SK-N-SH (cell line): ENCODE measurements around the gene IL11RA. TPM values are rescaled to one million over a fixed set of nuclear protein-coding genes. Genes with fewer than 3 reads are reported as not detected.

Source experiments
- CTCF ChIA-PET: fragments of 300-600, 350-600 bp; formaldehyde crosslinking; extraction: SDS; loops from one replicate; lab custom pipeline; 2021; lab: Yijun Ruan, JAX
- POLR2A ChIA-PET: fragments of 350-600 bp; sonication (Branson Sonifier 250); formaldehyde crosslinking; extraction: SDS; loops from one replicate; lab custom pipeline; 2020; ENCODE audit warnings: antibody characterized with exemption, inconsistent platforms; lab: Yijun Ruan, JAX
- DNase-seq: peaks from one replicate; pipeline ENCODE4 v3.0.0; 2012
- H2AFZ ChIP-seq: fragments of 200-600 bp; sonication (generic); 2 replicates; pipeline ENCODE4 v1.8.1; 2016; ENCODE audit warnings: antibody characterized with exemption, mild to moderate bottlenecking, low read depth
- H3F3A ChIP-seq: fragments of 200-600 bp; sonication (generic); replicated peaks from 2 replicates; pipeline ENCODE3; 2016; ENCODE audit warnings: antibody characterized with exemption, mild to moderate bottlenecking; ENCODE audit not compliant: insufficient read depth
- H3K27ac ChIP-seq, 2 experiments: fragments of 200-500 bp in 1 of 2; fragments of 200-600 bp in 1 of 2; sonication (Bioruptor generic) in 1 of 2; sonication (generic), shearing (Covaris generic) in 1 of 2; 2 replicates each; pipeline versions ENCODE4 v1.5.1 to v1.6.1; 2014 to 2016; ENCODE audit warnings: low read depth in 2 of 2, inconsistent platforms in 1 of 2, low read length in 1 of 2, mild to moderate bottlenecking in 1 of 2, mixed read lengths in 1 of 2
- H3K27me3 ChIP-seq: fragments of 200-600 bp; sonication (generic), shearing (Covaris generic); 2 replicates; pipeline ENCODE4 v1.6.1; 2016; ENCODE audit warnings: mixed run types; ENCODE audit not compliant: insufficient read depth
- H3K36me3 ChIP-seq, 2 experiments: fragments of 200-500 bp in 1 of 2; fragments of 200-600 bp in 1 of 2; sonication (Bioruptor generic) in 1 of 2; sonication (generic) in 1 of 2; replicated peaks in 1 of 2; 2 replicates each; pipeline versions ENCODE3 to v1.5.1; 2014 to 2016; ENCODE audit warnings: low read length in 1 of 2, mild to moderate bottlenecking in 1 of 2; ENCODE audit not compliant: insufficient read depth in 2 of 2, control insufficient read depth in 1 of 2
- H3K4me1 ChIP-seq, 2 experiments: fragments of 200-500 bp in 1 of 2; fragments of 200-600 bp in 1 of 2; sonication (Bioruptor generic) in 1 of 2; sonication (generic), shearing (Covaris generic) in 1 of 2; 2 replicates each; pipeline versions ENCODE4 v1.5.1 to v1.6.1; 2014 to 2016; ENCODE audit warnings: low read depth in 1 of 2, low read length in 1 of 2, mixed run types in 1 of 2; ENCODE audit not compliant: insufficient read depth in 2 of 2, control insufficient read depth in 1 of 2
- H3K4me2 ChIP-seq: fragments of 200-600 bp; sonication (generic), shearing (Covaris generic); 2 replicates; pipeline ENCODE4 v1.6.1; 2017; ENCODE audit warnings: mixed run types
- H3K4me3 ChIP-seq, 2 experiments: fragments of 200-500 bp in 1 of 2; fragments of 200-600 bp in 1 of 2; sonication (Bioruptor generic) in 1 of 2; sonication (generic), shearing (Covaris generic) in 1 of 2; 2 replicates each; pipeline versions ENCODE4 v1.5.1 to v1.8.1; 2014 to 2016; ENCODE audit warnings: low read depth in 2 of 2, inconsistent platforms in 1 of 2, low read length in 1 of 2, mild to moderate bottlenecking in 1 of 2, mixed read lengths in 1 of 2, moderate library complexity in 1 of 2
- H3K79me2 ChIP-seq: fragments of 200-600 bp; sonication (generic); 2 replicates; pipeline ENCODE4 v1.8.1; 2017; ENCODE audit warnings: mild to moderate bottlenecking; ENCODE audit not compliant: insufficient read depth
- H3K9ac ChIP-seq: fragments of 200-600 bp; sonication (generic); 2 replicates; pipeline ENCODE4 v1.6.1; 2017; ENCODE audit warnings: mixed run types
- H3K9me2 ChIP-seq: fragments of 200-600 bp; sonication (generic); 2 replicates; pipeline ENCODE4 v1.6.1; 2017; ENCODE audit warnings: mixed run types
- H3K9me3 ChIP-seq: fragments of 200-600 bp; sonication (generic); 2 replicates; pipeline ENCODE4 v1.6.1; 2017; ENCODE audit warnings: mixed run types, mild to moderate bottlenecking, moderate library complexity
- H4K20me1 ChIP-seq: fragments of 200-600 bp; sonication (generic); 2 replicates; pipeline ENCODE4 v1.6.1; 2017; ENCODE audit warnings: mild to moderate bottlenecking, mixed run types; ENCODE audit not compliant: insufficient read depth
- CHD2 ChIP-seq: fragments of 150-350 bp; IDR thresholded peaks from 2 replicates; pipeline ENCODE4 v1.6.1; 2018; ENCODE audit warnings: low read length; ENCODE audit not compliant: partially characterized antibody
- ELF1 ChIP-seq: IDR thresholded peaks from 2 replicates; pipeline ENCODE4 v1.4.0; 2012
- EP300 ChIP-seq, 2 experiments: IDR thresholded peaks; 2 replicates each; pipeline versions ENCODE4 v1.4.0 to v1.6.1; 2012; ENCODE audit warnings: borderline replicate concordance in 1 of 2, low read depth in 1 of 2, low read length in 1 of 2
- FOSL2 ChIP-seq: IDR thresholded peaks from 2 replicates; pipeline ENCODE4 v1.4.0; 2012; ENCODE audit warnings: low read depth, mild to moderate bottlenecking, moderate library complexity, borderline replicate concordance
- FOXJ3 ChIP-seq: sonication (generic); formaldehyde crosslinking; IDR thresholded peaks from 2 replicates; pipeline ENCODE4 v1.5.1; 2020; ENCODE audit warnings: mild to moderate bottlenecking, missing genetic modification reagents
- FOXM1 ChIP-seq: IDR thresholded peaks from 2 replicates; pipeline ENCODE4 v1.4.0; 2012; ENCODE audit warnings: low read depth, mild to moderate bottlenecking
- GABPA ChIP-seq: IDR thresholded peaks from 2 replicates; pipeline ENCODE4 v1.4.0; 2012; ENCODE audit warnings: low read depth, mild to moderate bottlenecking
- GATA2 ChIP-seq: sonication (generic); formaldehyde crosslinking; IDR thresholded peaks from 2 replicates; pipeline ENCODE4 v1.5.0; 2020; ENCODE audit warnings: mild to moderate bottlenecking, missing genetic modification reagents
- MXI1 ChIP-seq: IDR thresholded peaks from 2 replicates; pipeline ENCODE4 v1.6.1; 2012; ENCODE audit warnings: mild to moderate bottlenecking, low read depth, low read length, improper control_type of control experiment
- NRF1 ChIP-seq: IDR thresholded peaks from 2 replicates; pipeline ENCODE4 v1.6.1; 2012; ENCODE audit warnings: low read depth, mild to moderate bottlenecking, low read length
- SIN3A ChIP-seq: IDR thresholded peaks from 2 replicates; pipeline ENCODE4 v1.6.1; 2012; ENCODE audit warnings: low read depth, mild to moderate bottlenecking, low read length, moderate library complexity, borderline replicate concordance
- SMC3 ChIP-seq: IDR thresholded peaks from 2 replicates; pipeline ENCODE4 v1.6.1; 2012; ENCODE audit warnings: low read depth, low read length, improper control_type of control experiment
- TEAD4 ChIP-seq: IDR thresholded peaks from 2 replicates; pipeline ENCODE4 v1.4.0; 2012; ENCODE audit warnings: mild to moderate bottlenecking, borderline replicate concordance; ENCODE audit not compliant: insufficient read depth
- WGBS: methylation state at CpG from one replicate; pipeline ENCODE4 v1.1.6; 2017; ENCODE audit warnings: low lambda C conversion rate; 5-methylcytosine and 5-hydroxymethylcytosine counted together
- polyA plus RNA-seq, 3 experiments: library from polyadenylated mRNA; depleted of rRNA; stranded (reverse); fragments of >200 nt; gene quantifications; 2 replicates each; pipeline ENCODE4 v1.2.3, GENCODE V29; 2012
- TF ChIP-seq, protein P1 (sequence below): fragments of 150-350 bp; IDR thresholded peaks from 2 replicates; pipeline ENCODE4 v1.6.1; 2017; ENCODE audit warnings: antibody characterized with exemption, low read length, low read depth, borderline replicate concordance
- TF ChIP-seq, protein P2 (sequence below): IDR thresholded peaks from 2 replicates; pipeline ENCODE4 v1.4.0; 2012; ENCODE audit warnings: low read depth

The IL11RA gene
- polyA plus RNA-seq, 1 of the 3 experiments (the other 2 are of a cell fraction) = 16.5 TPM

DNA sequence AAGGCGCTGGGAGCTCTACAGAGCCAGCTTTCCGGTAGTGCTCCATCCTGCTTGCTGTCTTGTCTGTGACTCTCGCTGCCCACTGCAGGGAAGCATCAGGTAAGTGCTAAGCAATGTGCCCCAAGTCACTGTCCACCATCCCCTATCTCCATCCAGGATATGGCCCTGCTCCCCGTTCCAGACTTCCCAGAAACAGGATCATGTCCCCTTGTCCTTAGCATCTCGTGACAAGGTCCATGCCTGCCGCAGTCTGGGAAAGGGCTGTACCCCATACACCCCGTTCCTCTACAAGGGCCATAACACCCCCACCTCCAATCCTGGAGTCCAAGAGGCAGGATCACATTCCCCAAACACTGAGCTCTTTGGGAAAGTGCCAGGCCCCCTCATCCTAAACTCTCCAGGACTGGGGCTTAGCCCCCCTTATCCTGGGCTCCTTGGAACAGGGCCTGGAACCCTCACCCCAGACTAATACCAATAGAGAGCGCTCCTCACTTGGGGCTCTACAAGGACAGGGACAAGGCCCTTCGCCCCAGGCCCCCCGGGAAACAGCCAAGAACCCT is 40.7 kb upstream of the IL11RA start:
- H3K4me2 ChIP-seq = peak overlapping the region; percentile 87
- peaks cover 6 to 13% of the 10 kb centered on the region in 2 experiments for H3K36me3 ChIP-seq
- peak overlapping the region; percentile 43 to 73; a peak in 2 of 4 replicates for H3K27ac ChIP-seq
- H3K27me3 ChIP-seq = no peaks in the 10 kb centered on the region
- H3F3A ChIP-seq = no peaks in the 10 kb centered on the region
- H3K9me3 ChIP-seq = no peaks in the 10 kb centered on the region
- peak overlapping the region; percentile 84 for H3K9ac ChIP-seq
- no peak for TF ChIP-seq GABPA
- TF ChIP-seq, protein P1, sequence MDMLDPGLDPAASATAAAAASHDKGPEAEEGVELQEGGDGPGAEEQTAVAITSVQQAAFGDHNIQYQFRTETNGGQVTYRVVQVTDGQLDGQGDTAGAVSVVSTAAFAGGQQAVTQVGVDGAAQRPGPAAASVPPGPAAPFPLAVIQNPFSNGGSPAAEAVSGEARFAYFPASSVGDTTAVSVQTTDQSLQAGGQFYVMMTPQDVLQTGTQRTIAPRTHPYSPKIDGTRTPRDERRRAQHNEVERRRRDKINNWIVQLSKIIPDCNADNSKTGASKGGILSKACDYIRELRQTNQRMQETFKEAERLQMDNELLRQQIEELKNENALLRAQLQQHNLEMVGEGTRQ = no peak
- no peak for TF ChIP-seq MXI1
- TF ChIP-seq, protein P2, sequence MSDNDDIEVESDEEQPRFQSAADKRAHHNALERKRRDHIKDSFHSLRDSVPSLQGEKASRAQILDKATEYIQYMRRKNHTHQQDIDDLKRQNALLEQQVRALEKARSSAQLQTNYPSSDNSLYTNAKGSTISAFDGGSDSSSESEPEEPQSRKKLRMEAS = no peak
- TF ChIP-seq CHD2 = no peak
- TF ChIP-seq SMC3 = no peak
- TF ChIP-seq GATA2 (CRISPR knock-in tag) = no peak
- TF ChIP-seq EP300 (IDR thresholded peaks at IDR 0.05; ENCODE audit: borderline replicate concordance in 1 of 2, low read depth in 1 of 2, low read length in 1 of 2) = no peak
- TF ChIP-seq ELF1 = no peak
- no peak for TF ChIP-seq NRF1
- no peak for TF ChIP-seq SIN3A
- TF ChIP-seq FOXM1 = no peak
- TF ChIP-seq FOXJ3 = no peak
- no peak for TF ChIP-seq TEAD4
- no peak for TF ChIP-seq FOSL2
- no peak for DNase-seq
- peak overlapping the region; percentile 66 to 84 for H3K4me3 ChIP-seq
- H3K79me2 ChIP-seq = peaks cover 10% of the 10 kb centered on the region; the same call in 1 of the 2 replicates
- ChIA-PET POLR2A (interaction anchor here (0.6 to 1.6 kb wide), 3 partner anchors 9 to 27 kb away, joined by 3 read pairs; partner anchors contain the start of genes DCTN3 and SIGMAR1), CTCF (interaction anchor here (0.7 to 8.8 kb wide), 14 partner anchors 8 to 110 kb away, joined by 3 to 256 read pairs (median 6); partner anchors contain the start of genes ARID3C and SIGMAR1)
- H4K20me1 ChIP-seq = no peaks in the 10 kb centered on the region
- peaks cover 0 to 36% of the 10 kb centered on the region in 2 experiments; a peak in 1 of 4 replicates for H3K4me1 ChIP-seq
- H3K9me2 ChIP-seq = no peaks in the 10 kb centered on the region
- peak overlapping the region; percentile 91 for H2AFZ ChIP-seq
- WGBS = 69% methylated on average over 7 of the region's 10 CpGs
